IPS DF 4.7 (cell line): Measurements from ENCODE around the gene SLC39A2.
"Not testable (repeated sequence)": the region's sequence is repeated elsewhere in the genome, so short reads cannot be mapped to it uniquely, and the experiment has no call there.

ENCODE experiments used
- DNase-seq: peaks from one replicate; pipeline ENCODE4 v3.0.0-alpha.2; 2013; ENCODE audit warnings: low spot score; ENCODE audit errors: extremely low read depth

SLC39A2 gene

DNA sequence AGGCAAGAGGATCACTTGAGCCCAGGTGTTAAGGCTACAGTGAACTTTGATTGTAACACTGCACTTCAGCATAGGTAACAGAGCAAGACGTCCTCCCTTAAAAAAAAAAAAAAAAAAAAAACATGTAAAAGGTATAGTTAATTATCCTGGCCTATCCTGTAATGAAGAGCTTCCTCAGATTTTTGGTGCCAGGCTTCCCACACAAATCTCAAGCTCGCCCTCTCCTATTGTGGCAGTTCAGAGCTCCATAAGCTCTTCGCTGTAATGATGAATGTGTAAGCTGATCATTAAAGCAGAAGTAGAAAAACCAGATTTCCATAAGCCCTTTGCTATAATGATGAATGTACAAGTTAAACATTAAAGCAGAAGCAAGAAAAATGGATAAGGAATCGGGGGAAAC lies 2.0 kb upstream of the SLC39A2 start:
- no peak for DNase-seq

DNA sequence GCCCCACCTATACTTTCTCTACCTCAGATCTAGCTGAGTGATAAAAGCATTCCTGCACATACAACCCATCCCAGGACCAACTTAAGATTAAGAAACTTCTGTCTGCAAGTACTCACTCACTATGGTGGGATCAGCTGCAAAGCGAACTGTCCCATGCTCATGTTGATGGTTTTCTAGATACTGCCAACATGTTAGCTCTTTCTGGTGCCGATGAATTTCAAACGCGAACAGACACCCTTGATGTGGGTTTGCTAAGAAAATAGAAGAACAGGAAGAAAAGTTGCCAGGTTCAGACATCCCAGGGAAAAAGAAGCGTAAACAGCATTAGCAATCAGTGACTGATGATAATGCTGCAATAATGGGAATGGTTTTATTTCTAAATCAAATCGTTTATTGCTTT lies 1.5 kb upstream of the SLC39A2 start:
- no peak for DNase-seq

DNA sequence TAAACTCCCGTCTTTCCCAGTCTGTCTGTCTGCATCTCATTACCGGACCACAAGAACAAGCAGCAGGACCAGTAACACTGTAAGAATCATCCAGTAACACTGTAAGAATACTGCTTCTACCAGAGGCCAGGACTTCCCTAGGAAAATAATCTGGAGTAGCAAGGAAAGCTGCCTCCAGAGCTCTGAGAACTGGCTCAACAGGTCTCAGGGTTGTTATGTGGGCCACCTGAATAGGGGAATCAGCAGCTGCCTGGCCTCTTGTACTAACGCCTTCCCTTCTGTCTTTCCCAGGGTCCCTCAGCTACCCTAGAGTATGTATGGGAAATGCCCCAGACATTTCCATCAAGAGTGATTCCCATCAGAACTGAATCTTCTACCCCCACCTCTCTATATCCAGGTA lies 954 bp upstream of the SLC39A2 start:
- no peak for DNase-seq

DNA sequence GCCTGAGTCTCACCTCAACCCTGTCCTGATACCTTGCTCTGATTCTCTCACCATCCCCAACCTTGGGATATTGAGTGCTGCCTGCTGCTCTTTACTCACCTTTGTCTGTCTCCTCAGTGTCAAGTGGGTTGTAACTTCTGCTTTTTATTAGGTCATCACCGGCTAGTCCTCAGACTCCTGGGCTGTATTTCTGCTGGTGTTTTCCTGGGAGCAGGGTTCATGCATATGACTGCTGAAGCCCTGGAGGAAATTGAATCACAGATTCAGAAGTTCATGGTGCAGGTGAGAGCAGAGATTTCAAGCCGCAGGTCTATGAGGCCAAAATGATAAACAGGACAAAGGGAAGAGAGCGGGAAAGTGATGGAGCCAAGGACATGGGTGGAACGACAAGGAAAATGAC lies 498 bp downstream of the SLC39A2 start:
- no peak for DNase-seq

DNA sequence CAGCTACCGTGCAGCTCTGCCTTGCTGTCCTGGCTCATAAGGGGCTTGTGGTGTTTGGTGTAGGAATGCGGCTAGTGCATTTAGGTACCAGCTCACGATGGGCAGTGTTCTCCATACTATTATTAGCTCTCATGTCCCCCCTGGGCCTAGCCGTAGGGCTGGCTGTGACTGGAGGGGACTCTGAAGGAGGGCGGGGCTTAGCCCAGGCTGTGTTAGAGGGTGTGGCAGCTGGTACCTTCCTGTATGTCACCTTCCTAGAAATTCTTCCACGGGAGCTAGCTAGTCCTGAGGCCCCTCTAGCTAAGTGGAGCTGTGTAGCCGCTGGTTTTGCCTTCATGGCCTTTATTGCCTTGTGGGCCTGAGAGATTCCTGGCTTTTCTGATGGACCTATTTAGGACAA lies 2.1 kb downstream of the SLC39A2 start:
- no peak for DNase-seq

DNA sequence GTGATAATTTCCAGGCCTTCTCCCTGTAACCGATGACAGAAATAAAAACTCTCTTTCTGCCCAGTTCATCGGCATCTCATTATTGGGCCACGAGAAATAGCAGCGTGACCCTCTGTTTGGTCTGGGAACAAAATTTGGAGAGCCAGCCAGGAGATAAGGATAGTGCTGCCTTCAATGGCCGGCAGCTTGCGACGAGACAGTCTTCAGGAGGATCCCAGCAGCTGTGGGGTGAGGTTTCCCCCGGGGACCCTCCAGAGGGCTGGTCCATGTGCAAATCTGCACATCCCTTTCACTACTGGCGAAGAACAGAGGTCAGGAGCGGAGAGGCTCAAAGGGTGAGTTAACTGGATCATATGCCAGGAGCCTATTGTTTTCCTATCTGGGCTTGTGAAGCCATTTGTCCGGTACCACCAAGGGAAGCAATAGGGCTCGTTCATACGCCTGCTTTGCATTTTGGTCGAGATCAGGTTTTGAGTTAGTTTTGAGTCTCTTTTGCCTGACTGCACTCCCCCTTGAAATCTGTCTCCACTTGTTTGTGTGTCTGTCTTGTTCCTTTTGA lies 4.8 kb downstream of the SLC39A2 start:
- no peak for DNase-seq

DNA sequence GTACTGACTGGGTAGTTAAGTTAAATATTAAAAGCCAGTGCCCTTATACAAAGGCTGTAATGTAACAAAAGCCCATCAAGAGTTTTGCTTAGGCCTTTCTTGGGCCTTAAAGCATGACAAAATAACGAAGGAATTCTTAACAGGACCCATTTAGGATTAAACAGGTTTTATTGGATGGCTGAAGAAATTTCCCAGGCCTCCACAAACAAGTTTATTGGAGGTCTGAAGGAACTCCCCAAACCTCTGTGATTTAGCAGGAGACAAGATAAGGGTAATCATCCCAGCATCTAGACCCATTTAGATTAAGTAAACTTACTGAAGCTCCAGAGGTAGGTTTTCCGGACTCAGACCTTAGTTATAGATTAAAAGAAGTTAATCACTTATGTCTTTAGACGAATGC lies 10.6 kb downstream of the SLC39A2 start:
- DNase-seq: not testable (repeated sequence)

DNA sequence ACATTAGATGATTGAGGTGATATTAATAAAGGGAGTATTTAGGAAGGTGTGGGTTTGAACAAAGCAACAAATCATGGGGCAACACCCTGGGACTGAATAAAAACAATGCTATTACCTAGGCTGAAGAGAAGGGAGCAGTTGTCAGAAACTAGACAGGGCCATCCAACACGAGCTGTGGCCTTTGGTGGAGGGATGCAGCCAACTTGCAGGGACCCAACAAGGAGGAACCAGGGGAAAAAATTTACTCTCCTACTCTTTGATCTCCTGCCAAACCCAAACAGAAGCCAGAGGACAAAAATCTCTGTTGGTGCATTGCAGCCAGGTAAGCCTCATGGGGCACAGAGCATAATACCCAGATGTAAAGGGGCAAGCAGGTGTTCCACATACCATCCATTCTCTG lies 12.0 kb downstream of the SLC39A2 start:
- no peak for DNase-seq

DNA sequence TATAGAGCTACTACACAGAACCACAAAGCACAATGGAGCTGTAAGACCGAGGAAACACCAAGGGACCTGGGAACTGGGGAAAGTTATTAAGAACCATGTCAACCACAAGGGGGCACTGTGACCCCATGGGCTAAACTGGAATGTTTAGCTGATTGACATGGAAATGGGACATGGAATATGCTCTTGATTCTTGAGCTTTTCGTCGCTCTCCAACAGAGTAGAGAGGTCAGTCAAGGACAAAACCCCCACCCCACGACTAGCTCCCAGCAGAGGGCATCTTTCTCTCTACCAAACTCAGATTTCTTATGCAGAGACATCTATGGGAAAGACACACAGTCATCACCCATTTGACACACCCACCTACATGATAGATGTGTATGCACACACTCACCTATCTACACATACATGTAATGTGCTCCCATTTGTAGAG lies 15.7 kb downstream of the SLC39A2 start:
- peak; percentile 83 for DNase-seq

DNA sequence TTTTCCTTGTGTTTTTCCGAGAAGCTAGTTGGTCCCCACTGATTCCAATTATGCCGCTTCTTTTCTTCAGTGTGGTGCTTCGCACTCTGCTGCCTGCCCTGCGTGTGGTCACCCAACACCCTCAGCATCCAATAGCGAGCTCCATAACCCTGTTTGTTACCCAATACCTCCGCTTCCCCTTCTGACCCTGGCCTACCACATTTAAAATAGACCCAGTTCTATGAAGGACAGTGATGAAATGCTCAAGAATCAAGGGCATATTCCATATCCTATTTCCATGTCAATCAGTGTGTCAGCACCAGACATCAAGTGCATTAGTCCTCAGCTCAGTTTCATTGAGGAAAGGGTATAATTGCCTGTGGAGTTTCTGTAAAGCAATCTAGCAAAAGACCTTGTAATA lies 16.2 kb downstream of the SLC39A2 start:
- DNase-seq: no peak

DNA sequence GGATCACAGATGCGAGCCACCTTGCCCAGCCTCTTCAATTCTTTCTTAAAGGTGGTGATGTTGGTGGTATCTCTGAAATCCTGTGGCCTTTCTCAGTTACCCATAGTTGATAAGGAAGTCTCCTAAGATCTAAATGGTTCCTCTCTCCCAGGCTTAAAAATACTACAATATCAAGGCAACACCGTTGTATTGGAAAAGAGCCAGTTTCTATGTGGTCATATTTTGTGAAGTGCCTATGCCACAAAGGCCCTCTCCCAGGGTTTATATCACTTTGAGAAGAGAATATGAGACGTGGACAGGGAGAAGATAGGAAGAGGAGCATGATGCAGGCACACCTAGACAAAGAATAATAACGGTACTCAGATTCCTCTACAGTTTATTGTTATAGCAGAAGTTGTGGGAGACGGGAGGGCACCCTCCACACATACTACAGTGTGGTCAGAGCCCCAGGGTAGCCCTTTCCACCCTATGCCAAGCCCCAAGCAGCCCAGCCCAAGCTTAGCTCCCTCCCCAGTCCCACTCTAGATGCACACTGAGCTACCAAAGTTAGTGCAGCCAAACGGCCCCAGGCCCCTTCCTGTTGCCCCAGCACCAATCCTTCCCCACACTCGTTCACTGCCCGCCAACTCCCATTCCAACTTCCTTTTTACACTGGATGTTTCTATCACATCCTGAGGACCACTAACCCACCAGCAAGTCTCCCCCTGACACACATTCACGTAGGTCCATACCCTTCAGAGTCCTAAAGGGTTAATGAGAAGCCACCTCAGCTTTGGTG lies 17.5 kb downstream of the SLC39A2 start:
- no peak for DNase-seq

DNA sequence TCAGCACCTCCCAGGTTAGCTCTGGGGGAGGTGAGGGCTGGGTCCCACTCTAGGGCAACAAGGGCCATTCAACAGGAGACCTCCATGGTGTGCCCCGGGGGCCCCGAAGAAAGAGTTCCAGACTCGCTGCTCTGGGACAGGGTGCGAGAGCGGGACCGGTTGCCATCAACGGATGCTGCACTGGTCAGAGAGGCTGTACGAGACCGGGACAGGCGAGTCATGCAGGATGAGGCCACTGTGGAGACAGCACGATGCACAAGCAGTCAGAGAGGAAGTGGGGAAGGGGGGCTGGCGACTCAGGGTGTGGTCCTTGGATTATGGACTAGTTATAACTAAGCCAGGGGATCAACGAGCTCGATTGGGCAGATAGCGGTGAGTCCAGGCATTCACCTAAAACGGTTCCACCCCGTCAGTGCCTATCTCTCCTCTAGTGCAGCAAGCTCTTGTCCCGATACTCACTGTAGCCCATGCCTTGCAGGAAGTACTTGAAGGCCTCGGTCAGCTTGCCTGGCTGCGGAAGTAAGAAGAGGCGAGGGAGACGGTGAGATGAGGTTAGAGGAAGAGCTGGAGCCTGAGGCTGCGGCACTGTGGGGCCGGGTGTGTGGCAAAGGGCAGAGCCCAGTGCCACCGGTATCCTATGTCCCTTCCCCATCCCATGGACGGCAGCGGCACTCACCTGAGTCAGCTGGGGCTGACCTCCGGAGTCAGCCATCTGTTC lies 18.6 kb downstream of the SLC39A2 start:
- no peak for DNase-seq

DNA sequence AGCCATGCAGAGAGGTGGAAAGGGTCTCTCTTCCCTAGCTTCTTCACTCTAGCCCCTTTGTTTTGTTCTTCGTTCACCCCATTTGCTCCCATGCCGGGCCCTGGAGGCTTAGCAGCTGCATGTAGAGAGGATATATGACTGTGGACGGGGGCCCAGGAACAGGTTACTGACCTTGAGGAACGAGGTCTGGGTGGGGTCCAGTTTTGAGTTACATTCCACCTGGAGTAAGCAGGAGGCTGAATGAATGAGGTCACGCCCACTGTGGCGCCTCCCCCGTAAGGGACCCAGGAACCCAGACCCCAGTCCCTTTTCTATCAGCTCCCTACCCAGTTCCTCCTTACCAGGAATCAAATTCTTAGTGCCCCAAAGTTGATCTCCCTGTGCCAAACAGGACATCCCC lies 19.2 kb downstream of the SLC39A2 start:
- no peak for DNase-seq

DNA sequence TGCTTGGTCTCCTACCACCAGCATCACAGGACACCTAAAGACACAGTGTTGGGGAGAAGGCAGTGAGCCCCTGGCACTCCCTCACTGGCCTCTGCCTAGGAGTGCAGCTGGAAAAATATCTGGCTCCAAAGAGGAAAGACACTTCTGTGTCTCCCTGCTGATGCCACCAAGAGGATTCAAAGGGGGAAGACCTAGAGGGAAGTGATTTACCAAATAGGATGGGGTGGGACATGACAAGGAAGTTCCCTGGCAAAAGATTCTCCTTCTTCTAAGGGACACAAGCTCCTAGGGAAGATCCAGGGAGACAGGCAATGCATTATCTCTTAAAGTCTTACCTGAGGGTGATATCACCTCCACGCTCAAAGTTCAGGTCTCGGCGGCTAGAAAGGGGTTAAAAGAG lies 19.7 kb downstream of the SLC39A2 start:
- no peak for DNase-seq

DNA sequence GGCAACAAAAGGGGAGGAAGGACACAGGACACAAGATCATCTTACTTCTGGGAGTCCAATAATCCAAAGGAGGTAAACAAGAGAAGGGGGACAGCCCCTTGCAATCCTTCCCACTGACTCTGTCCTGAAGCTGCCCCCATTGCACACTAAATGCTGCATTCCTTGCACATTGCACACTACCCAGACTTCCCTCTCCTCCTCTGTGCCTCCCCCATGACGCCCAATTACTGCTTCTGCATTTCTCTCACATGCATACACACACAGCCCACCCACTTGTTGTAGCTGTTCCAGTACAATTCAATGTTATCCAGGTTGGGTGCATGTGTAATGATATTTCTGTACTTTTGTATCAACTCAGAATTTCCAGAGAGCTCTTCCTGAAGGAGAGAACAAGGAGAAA lies 20.3 kb downstream of the SLC39A2 start:
- DNase-seq: no peak

DNA sequence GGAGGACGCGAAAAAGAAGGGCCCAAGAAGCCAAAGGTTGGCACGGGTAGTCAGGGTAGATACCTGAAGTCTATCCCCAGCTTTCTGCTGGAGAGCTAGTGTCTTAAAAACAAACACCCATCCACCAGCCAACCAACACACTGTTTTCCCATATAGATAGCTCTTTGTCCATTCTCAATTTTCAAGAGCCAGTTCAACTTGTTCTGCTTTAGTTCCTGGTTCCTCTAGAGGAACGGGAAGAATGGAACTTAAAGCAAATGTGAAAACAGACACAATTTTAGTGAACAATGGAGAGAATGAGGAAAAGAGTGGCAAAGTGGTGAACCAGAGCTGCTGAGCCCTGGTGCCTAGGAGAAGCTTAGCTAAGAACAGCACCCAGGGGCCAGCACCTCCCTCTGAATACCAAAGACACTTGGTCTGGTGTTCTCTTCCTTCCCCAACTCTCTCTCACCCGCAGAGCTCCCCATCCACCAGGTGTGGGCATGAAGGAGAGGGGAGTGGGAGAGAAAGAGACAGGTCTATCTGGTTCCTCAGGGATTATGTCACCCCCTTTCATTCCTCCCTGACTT lies 22.0 kb downstream of the SLC39A2 start:
- DNase-seq: no peak

DNA sequence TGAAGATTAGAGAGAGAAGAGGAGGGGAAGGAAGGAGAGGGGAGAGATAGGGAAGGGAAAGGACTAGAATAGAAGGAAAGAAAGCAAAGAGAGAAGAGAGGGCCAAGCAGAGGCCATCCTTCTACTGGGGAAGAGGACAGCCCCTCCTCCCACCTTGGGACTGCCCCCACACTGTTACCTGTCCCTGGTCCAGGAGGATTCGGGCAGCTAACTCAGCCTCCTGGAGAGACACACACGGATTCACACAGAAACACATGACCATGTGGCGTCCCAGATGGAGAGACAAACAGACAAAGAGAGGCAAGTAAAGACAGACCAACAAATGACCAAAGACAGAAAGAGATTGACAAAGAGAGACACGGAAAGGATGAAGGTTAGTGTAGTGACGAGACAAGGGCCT lies 23.6 kb downstream of the SLC39A2 start:
- no peak for DNase-seq

DNA sequence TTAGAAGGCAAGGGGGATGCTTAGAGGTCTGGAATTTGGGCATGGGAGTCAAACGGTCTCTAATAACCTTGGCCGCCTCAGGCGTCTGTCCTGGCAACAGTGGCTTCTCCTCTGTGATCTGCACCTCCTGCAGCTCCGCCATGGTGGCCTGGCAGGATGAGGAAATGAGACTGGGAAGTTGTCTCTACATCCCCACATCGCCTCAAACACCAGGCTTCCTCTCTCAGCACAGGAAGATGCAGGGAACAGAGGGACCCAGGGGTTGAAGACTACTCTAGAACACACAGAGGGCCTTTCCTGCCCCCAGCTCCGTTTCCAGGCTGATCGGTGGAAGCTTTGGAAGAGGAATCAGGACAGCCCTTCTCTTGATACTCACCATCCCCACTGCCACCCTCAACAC lies 24.1 kb downstream of the SLC39A2 start:
- DNase-seq: no peak

DNA sequence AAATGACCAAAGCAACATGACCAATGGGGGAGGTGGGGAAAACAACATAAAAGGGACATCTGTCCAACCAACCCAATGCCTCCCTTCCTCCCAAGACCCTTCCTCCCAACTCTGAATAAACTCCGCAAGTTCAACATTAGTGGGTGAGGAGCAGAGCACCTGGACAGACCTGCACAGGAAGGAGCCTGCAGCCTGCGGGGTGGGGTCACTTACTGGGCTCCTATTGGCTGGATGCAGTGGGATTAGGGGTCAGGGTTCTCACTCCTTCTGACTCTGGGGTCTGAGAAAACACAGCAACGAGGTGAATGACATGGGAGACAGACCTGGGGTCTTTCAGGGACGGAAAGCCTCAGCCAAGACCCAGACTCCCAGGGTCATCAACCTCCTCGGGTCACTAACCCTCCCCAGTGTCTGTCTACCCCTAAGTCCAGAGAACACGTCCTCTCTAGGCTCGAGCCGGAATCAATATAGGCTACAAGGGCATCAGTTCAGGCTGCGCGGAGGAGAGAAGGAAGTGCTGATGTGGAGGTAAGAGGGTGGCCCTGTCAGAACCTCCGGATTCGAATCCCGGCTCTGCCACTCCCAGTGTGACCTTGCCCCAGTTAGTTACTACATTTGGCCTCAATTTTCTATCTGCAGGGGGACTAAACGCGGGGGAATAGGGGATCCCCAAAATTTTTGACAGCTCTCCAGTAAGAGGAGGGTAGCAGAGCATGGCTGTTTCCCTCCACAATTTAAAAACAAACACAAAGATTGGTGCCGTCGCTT lies 24.9 kb downstream of the SLC39A2 start:
- DNase-seq: no peak

DNA sequence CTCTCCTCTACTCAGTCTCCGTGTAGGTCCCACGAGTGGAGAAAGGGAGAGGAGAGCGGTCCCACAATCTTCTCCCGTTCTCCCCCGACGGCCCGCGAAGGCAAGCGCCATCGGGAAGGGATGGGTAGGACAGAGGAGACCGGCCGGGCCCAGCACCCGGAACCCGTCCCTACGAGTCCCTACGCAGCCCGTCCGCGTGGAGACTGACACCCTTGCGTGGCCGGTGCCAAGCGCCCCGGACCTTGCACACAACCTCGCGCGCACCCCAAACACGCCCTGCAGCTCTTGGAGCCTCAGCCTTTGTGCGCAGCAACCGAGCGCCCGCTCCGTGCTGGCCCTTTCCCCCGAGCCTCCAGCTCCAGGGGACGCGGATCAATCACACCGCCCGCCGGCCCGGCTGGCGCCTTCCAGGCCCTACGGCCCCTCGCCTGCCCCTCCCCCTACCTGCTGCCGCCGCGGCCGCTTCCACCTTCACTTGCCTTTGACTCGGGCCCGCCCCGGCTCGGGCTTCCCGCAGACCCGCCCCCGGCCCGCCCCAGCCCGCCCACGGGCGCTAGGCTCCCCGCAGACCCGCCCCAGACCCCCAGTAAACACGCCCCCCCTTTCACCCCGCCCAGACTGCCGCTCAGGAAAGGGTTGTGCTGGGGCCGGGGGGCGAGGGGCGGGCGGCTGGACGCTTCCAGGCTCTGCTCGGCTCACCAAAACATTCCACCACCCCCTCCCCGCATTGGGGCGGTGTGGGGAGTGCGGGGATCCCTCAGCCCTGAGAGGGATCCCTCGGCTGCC lies 25.7 kb downstream of the SLC39A2 start, which contains the start of gene NDRG2:
Gene NDRG2, minus strand, starts transcription at position 477 of the 786 bp plus-strand sequence. CDS start 1,746 bp downstream, outside the sequence.
- DNase-seq: no peak
